Smooth muscle cell (in vitro differentiated cells): ENCODE measurements around the gene MAB21L3. TPM values are rescaled to one million over a fixed set of nuclear protein-coding genes. Genes with fewer than 3 reads are reported as not detected.

Experiments
- DNase-seq: peaks from one replicate; lab custom pipeline; 2025; ENCODE audit not compliant: unreplicated experiment; lab: John Stamatoyannopoulos, UW
- H2AFZ ChIP-seq: fragments of 200-600 bp; sonication (generic); 2 replicates; pipeline ENCODE4 v1.6.0; 2016; ENCODE audit warnings: antibody characterized with exemption, low read depth, mild to moderate bottlenecking
- H3F3A ChIP-seq: fragments of 200-600 bp; sonication (generic); 2 replicates; pipeline ENCODE4 v1.6.0; 2017; ENCODE audit warnings: antibody characterized with exemption, low read depth
- H3K27ac ChIP-seq: fragments of 200-600 bp; sonication (generic); 2 replicates; pipeline ENCODE4 v1.5.1; 2016; ENCODE audit warnings: low read depth, mild to moderate bottlenecking
- H3K27me3 ChIP-seq: fragments of 200-600 bp; sonication (generic); 2 replicates; pipeline ENCODE4 v1.6.1; 2016; ENCODE audit warnings: low read depth, mild to moderate bottlenecking
- H3K36me3 ChIP-seq: fragments of 200-600 bp; sonication (generic); 2 replicates; pipeline ENCODE4 v1.5.1; 2016; ENCODE audit warnings: low read depth
- H3K4me1 ChIP-seq: fragments of 200-600 bp; sonication (generic); 2 replicates; pipeline ENCODE4 v1.5.1; 2016; ENCODE audit warnings: low read depth
- H3K4me2 ChIP-seq: fragments of 200-600 bp; sonication (generic); 2 replicates; pipeline ENCODE4 v1.6.0; 2016; ENCODE audit warnings: mild to moderate bottlenecking
- H3K4me3 ChIP-seq: fragments of 200-600 bp; sonication (generic); 2 replicates; pipeline ENCODE4 v1.5.1; 2016; ENCODE audit warnings: mild to moderate bottlenecking
- H3K79me2 ChIP-seq: fragments of 200-600 bp; sonication (generic); 2 replicates; pipeline ENCODE4 v1.6.0; 2016; ENCODE audit warnings: low read depth, mild to moderate bottlenecking
- H3K9ac ChIP-seq: fragments of 200-600 bp; sonication (generic); 2 replicates; pipeline ENCODE4 v1.6.0; 2016; ENCODE audit warnings: low read depth
- H3K9me3 ChIP-seq: fragments of 200-600 bp; sonication (generic); replicated peaks from 2 replicates; pipeline ENCODE4 v1.5.1; 2016; ENCODE audit warnings: low read depth
- H4K20me1 ChIP-seq: fragments of 200-600 bp; sonication (generic); 2 replicates; pipeline ENCODE4 v1.6.0; 2016; ENCODE audit warnings: low read depth
- CTCF ChIP-seq: fragments of 200-600 bp; sonication (generic); IDR thresholded peaks from 2 replicates; pipeline ENCODE4 v1.5.1; 2017; ENCODE audit warnings: borderline replicate concordance, mild to moderate bottlenecking, antibody characterized with exemption; ENCODE audit not compliant: insufficient read depth, poor library complexity, severe bottlenecking
- WGBS: methylation state at CpG from one replicate; pipeline ENCODE4 v1.1.7; 2016; ENCODE audit warnings: low lambda C conversion rate; 5-methylcytosine and 5-hydroxymethylcytosine counted together
- polyA plus RNA-seq: library from polyadenylated mRNA; unstranded; fragments of >200 nt; fragmentation: Nextera tagmentation; extraction: Ambion mirVana; gene quantifications from 2 replicates; pipeline ENCODE4 v1.2.1, GENCODE V29; 2016
- total RNA-seq: library from RNA; depleted of rRNA; stranded (reverse); fragments of >200 nt; gene quantifications from 2 replicates; pipeline ENCODE4 v1.2.3, GENCODE V29; 2014

Gene MAB21L3
- total and polyA plus RNA-seq, 2 experiments from 2014 or later: 0.13 to 0.26 TPM

GRCh38 chr1:116066868-116067565 lies 44.2 kb upstream of the MAB21L3 start:
- no peak overlapping the region for H2AFZ ChIP-seq
- H3K27ac ChIP-seq: peak overlapping the region; percentile 81
- H3K27me3 ChIP-seq: no peaks in the 10 kb centered on the region
- no peaks in the 10 kb centered on the region for H3K36me3 ChIP-seq
- no peaks in the 10 kb centered on the region for H3K4me1 ChIP-seq
- no peak overlapping the region for H3K4me3 ChIP-seq
- H3K9me3 ChIP-seq: no peaks in the 10 kb centered on the region
- 74% methylated on average over 2 of the region's 2 CpGs for WGBS
- no peaks in the 10 kb centered on the region for H4K20me1 ChIP-seq
- TF ChIP-seq CTCF: no peak
- peak overlapping the region; percentile 49 for H3K9ac ChIP-seq
- no peak for DNase-seq
- H3K4me2 ChIP-seq: peak overlapping the region; percentile 12
- H3F3A ChIP-seq: no peaks in the 10 kb centered on the region
- H3K79me2 ChIP-seq: no peaks in the 10 kb centered on the region

- TF ChIP-seq CTCF: no peak
- H3K4me2 ChIP-seq: peak overlapping the region; percentile 12
- no peaks in the 10 kb centered on the region for H3K36me3 ChIP-seq
- no peaks in the 10 kb centered on the region for H3F3A ChIP-seq
- no peaks in the 10 kb centered on the region for H3K4me1 ChIP-seq
- H2AFZ ChIP-seq: no peak overlapping the region
- WGBS: 51% methylated on average over 2 of the region's 2 CpGs
- no peak for DNase-seq
- no peaks in the 10 kb centered on the region for H3K27me3 ChIP-seq
- H3K79me2 ChIP-seq: no peaks in the 10 kb centered on the region
- peak overlapping the region; percentile 81 for H3K27ac ChIP-seq
- no peak overlapping the region for H3K4me3 ChIP-seq
- no peaks in the 10 kb centered on the region for H3K9me3 ChIP-seq
- H3K9ac ChIP-seq: peak overlapping the region; percentile 49
- H4K20me1 ChIP-seq: no peaks in the 10 kb centered on the region
These were observed 43.7 kb upstream of the MAB21L3 start for GRCh38 chr1:116067566-116067890.

GRCh38 chr1:116075575-116075974 lies 35.6 kb upstream of the MAB21L3 start:
- Histone ChIP-seq H3K36me3 (no peaks in the 10 kb centered on the region), H3F3A (no peaks in the 10 kb centered on the region), H3K4me1 (no peaks in the 10 kb centered on the region), H3K27ac (no peak overlapping the region), H3K27me3 (no peaks in the 10 kb centered on the region), H3K4me2 (no peak overlapping the region), H3K9ac (no peak overlapping the region), H3K9me3 (no peaks in the 10 kb centered on the region), H2AFZ (no peak overlapping the region), H3K79me2 (no peaks in the 10 kb centered on the region), H4K20me1 (no peaks in the 10 kb centered on the region), H3K4me3 (no peak overlapping the region)
- WGBS: 0% methylated on average over 1 of the region's 1 CpG
- DNase-seq: no peak
- no peak for TF ChIP-seq CTCF

GRCh38 chr1:116075990-116076389 lies 35.2 kb upstream of the MAB21L3 start:
- H3K36me3 ChIP-seq: no peaks in the 10 kb centered on the region
- DNase-seq: no peak
- H3K79me2 ChIP-seq: no peaks in the 10 kb centered on the region
- no peaks in the 10 kb centered on the region for H3K9me3 ChIP-seq
- no peaks in the 10 kb centered on the region for H3K27me3 ChIP-seq
- no peaks in the 10 kb centered on the region for H3F3A ChIP-seq
- WGBS: 69% methylated on average over 4 of the region's 4 CpGs
- no peaks in the 10 kb centered on the region for H4K20me1 ChIP-seq
- H3K4me3 ChIP-seq: no peak overlapping the region
- H2AFZ ChIP-seq: no peak overlapping the region
- no peak overlapping the region for H3K9ac ChIP-seq
- H3K27ac ChIP-seq: no peak overlapping the region
- TF ChIP-seq CTCF: no peak
- H3K4me2 ChIP-seq: no peak overlapping the region
- no peaks in the 10 kb centered on the region for H3K4me1 ChIP-seq
